Natural killer cell (primary cell): ENCODE data around the gene EFCAB10. TPM values are rescaled to one million over a fixed set of nuclear protein-coding genes. Genes with fewer than 3 reads are reported as not detected.

Experiments used
- ATAC-seq, 3 donors: fragments of 150-1000 bp in 2 of 3; fragments of 200-7000 bp in 1 of 3; cut with Tn5 transposase; 1 replicate in 1 of 3; 2 replicates in 2 of 3; pipeline ENCODE4 v1.10.0; 2021; ENCODE audit warnings: mild to moderate bottlenecking in 2 of 3, moderate library complexity in 2 of 3
- DNase-seq, 2 donors: peaks; one replicate each; pipeline versions ENCODE4 v3.0.0 to v3.0.0-alpha.2; 2013 to 2021; ENCODE audit warnings: mixed read lengths in 1 of 2
- H3K27ac ChIP-seq: one replicate; pipeline ENCODE4 v1.5.1; 2013; ENCODE audit warnings: mild to moderate bottlenecking, low read length
- H3K27me3 ChIP-seq: one replicate; pipeline ENCODE4 v1.6.1; 2013; ENCODE audit warnings: low read length; ENCODE audit not compliant: control insufficient read depth, insufficient read depth
- H3K36me3 ChIP-seq: one replicate; pipeline ENCODE4 v1.6.1; 2013; ENCODE audit warnings: low read length; ENCODE audit not compliant: control insufficient read depth, insufficient read depth
- H3K4me1 ChIP-seq: one replicate; pipeline ENCODE4 v1.6.1; 2013; ENCODE audit warnings: low read length; ENCODE audit not compliant: control insufficient read depth, insufficient read depth
- H3K4me3 ChIP-seq: one replicate; pipeline ENCODE4 v1.5.1; 2013; ENCODE audit warnings: low read length
- H3K9me3 ChIP-seq: one replicate; pipeline ENCODE4 v1.6.1; 2013; ENCODE audit warnings: low read length; ENCODE audit not compliant: control insufficient read depth, insufficient read depth
- H3K27ac Mint-ChIP-seq, 2 donors: one replicate each; pipeline ENCODE4 v1.8.0; 2022; ENCODE audit warnings: mild to moderate bottlenecking in 2 of 2, mixed read lengths in 2 of 2, moderate library complexity in 1 of 2
- H3K27me3 Mint-ChIP-seq, 2 donors: one replicate each; pipeline ENCODE4 v1.8.0; 2022; ENCODE audit warnings: low read depth in 2 of 2, mixed read lengths in 2 of 2
- H3K36me3 Mint-ChIP-seq: one replicate; pipeline ENCODE4 v1.8.0; 2022; ENCODE audit warnings: mixed read lengths
- H3K4me1 Mint-ChIP-seq, 2 donors: one replicate each; pipeline ENCODE4 v1.8.0; 2022; ENCODE audit warnings: mixed read lengths in 2 of 2
- H3K4me3 Mint-ChIP-seq: one replicate; pipeline ENCODE4 v1.8.0; 2022; ENCODE audit warnings: mild to moderate bottlenecking, moderate library complexity, mixed read lengths
- H3K9me3 Mint-ChIP-seq, 2 donors: one replicate each; pipeline ENCODE4 v1.8.0; 2022; ENCODE audit warnings: mixed read lengths in 2 of 2
- CTCF ChIP-seq: fragments of 200-600 bp; IDR thresholded peaks from one replicate; pipeline ENCODE4 v1.8.0; 2022; ENCODE audit warnings: antibody characterized with exemption
- WGBS: methylation state at CpG from one replicate; pipeline ENCODE4 v1.1.7; 2013; ENCODE audit warnings: missing lambda C conversion rate; ENCODE audit not compliant: insufficient coverage; 5-methylcytosine and 5-hydroxymethylcytosine counted together
- intact Hi-C: fragments of 100-400 bp; cut with micrococcal nuclease; formaldehyde crosslinking; loops from one replicate; pipeline ENCODE4 v1.14.2; 2022
- total RNA-seq, 4 donors: library from RNA; stranded (reverse); fragments of 120-200 nt in 1 of 4; gene quantifications; one replicate each; pipeline versions ENCODE4 v1.2.3 to v1.2.4, GENCODE V29; 2013 to 2022

The EFCAB10 gene
- total RNA-seq, 3 donors from 2014 or later (not counting 1 experiment from before 2014, with no cell fraction given): 0.43 to 1.9 TPM; not detected in 1

- no peak for TF ChIP-seq CTCF
- no peak for DNase-seq
- peaks cover 11% of the 10 kb centered on the region for H3K36me3 Mint-ChIP-seq
- Histone ChIP-seq H3K9me3 (no peaks in the 10 kb centered on the region), H3K4me1 (no peaks in the 10 kb centered on the region), H3K4me3 (no peak overlapping the region), H3K27me3 (no peaks in the 10 kb centered on the region), H3K27ac (no peak overlapping the region), H3K36me3 (peaks cover 10% of the 10 kb centered on the region)
- H3K4me3 Mint-ChIP-seq: no peak overlapping the region
- no peak overlapping the region for H3K27ac Mint-ChIP-seq
- intact Hi-C loops: no loop called here
- ATAC-seq: no peak
- H3K4me1 Mint-ChIP-seq: no peaks in the 10 kb centered on the region
- H3K27me3 Mint-ChIP-seq: no peaks in the 10 kb centered on the region
- no peaks in the 10 kb centered on the region for H3K9me3 Mint-ChIP-seq
- no CpG with 5 or more reads among the region's 2 CpGs for WGBS
Measured at GRCh38 chr7:105571891-105572290, 9.4 kb downstream of the EFCAB10 start.

DNA sequence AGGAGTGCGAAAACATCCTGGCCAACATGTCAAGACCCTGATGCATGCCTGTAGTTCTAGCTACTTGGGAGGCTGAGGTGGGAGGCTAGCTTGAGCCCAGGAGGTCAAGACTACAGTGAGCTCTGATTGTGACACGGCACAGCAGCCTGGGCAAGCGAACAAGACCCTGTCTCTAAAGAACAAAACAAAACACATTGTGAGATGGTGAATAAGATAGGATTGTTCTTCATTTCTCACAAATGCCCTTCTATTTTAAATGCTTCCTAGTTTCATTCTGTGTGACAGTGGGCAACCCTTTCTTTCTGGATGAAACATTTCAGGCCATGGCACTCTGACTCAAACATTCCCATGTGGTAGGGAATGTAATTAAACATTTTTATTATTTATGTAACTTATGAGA, 13.5 kb downstream of the EFCAB10 start:
- no peaks in the 10 kb centered on the region for H3K9me3 ChIP-seq
- 99% methylated on average over 3 of the region's 3 CpGs for WGBS
- Mint-ChIP-seq H3K4me3 (no peak overlapping the region), H3K36me3 (peaks cover 11% of the 10 kb centered on the region), H3K27ac (no peak overlapping the region), H3K4me1 (no peaks in the 10 kb centered on the region), H3K9me3 (no peaks in the 10 kb centered on the region), H3K27me3 (no peaks in the 10 kb centered on the region)
- H3K27me3 ChIP-seq: no peaks in the 10 kb centered on the region
- H3K36me3 ChIP-seq: peaks cover 42% of the 10 kb centered on the region
- no peaks in the 10 kb centered on the region for H3K4me1 ChIP-seq
- TF ChIP-seq CTCF: no peak
- ATAC-seq (no peak), DNase-seq (no peak)
- intact Hi-C loops: no loop called here
- H3K27ac ChIP-seq: no peak overlapping the region
- H3K4me3 ChIP-seq: no peak overlapping the region

DNA sequence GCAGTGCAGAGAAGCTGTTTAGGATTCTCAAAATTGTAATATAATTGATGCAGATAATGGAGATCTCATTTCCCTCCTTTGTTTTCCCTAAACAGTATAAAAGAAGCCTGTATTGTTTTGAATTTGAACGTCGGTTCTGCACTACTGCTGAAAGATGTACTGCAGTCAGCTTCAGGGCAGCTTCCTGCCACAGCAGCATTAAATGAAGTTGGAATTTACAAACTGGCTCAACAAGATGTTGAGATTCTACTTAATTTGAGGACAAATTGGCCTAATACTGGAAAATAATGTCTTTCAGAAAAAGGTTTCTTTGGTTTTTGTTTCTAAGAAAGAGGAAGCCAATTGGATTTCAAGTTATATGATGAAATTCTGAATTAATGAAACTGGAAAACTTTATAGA, 14.3 kb downstream of the EFCAB10 start:
- Histone ChIP-seq H3K4me1 (no peaks in the 10 kb centered on the region), H3K4me3 (no peak overlapping the region), H3K27me3 (no peaks in the 10 kb centered on the region), H3K9me3 (no peaks in the 10 kb centered on the region), H3K27ac (no peak overlapping the region), H3K36me3 (peaks cover 42% of the 10 kb centered on the region)
- 93% methylated on average over 2 of the region's 2 CpGs for WGBS
- ATAC-seq (no peak), DNase-seq (no peak)
- intact Hi-C loops: no loop called here
- Mint-ChIP-seq H3K36me3 (peaks cover 11% of the 10 kb centered on the region), H3K27ac (no peak overlapping the region), H3K27me3 (no peaks in the 10 kb centered on the region), H3K9me3 (no peaks in the 10 kb centered on the region), H3K4me1 (no peaks in the 10 kb centered on the region), H3K4me3 (no peak overlapping the region)
- no peak for TF ChIP-seq CTCF

DNA sequence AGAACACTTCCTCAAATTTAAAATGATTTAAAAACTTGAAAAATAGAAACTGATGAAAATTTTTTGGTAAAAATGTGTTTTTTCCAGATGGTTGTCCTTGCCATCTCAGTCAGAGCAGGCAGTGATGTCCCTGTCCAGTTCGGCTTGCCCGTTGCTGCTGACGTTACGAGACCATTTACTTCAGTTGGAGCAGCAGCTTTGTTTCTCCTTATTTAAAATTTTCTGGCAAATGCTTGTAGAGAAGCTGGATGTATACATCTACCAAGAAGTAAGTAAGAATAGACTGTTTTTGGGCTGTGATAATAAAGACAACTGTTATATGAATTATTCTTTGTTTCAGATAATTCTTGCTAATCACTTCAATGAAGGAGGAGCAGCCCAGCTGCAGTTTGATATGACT, 16.1 kb downstream of the EFCAB10 start:
- ATAC-seq (no peak), DNase-seq (no peak)
- H3K9me3 ChIP-seq: no peaks in the 10 kb centered on the region
- H3K4me3 Mint-ChIP-seq: no peak overlapping the region
- WGBS: 99% methylated on average over 4 of the region's 4 CpGs
- H3K27ac Mint-ChIP-seq: no peak overlapping the region
- peaks cover 11% of the 10 kb centered on the region for H3K36me3 Mint-ChIP-seq
- peaks cover 45% of the 10 kb centered on the region for H3K36me3 ChIP-seq
- H3K4me3 ChIP-seq: no peak overlapping the region
- H3K27ac ChIP-seq: no peak overlapping the region
- H3K27me3 Mint-ChIP-seq: no peaks in the 10 kb centered on the region
- no peaks in the 10 kb centered on the region for H3K4me1 ChIP-seq
- H3K27me3 ChIP-seq: no peaks in the 10 kb centered on the region
- intact Hi-C loops: no loop called here
- no peaks in the 10 kb centered on the region for H3K9me3 Mint-ChIP-seq
- TF ChIP-seq CTCF: no peak
- H3K4me1 Mint-ChIP-seq: no peaks in the 10 kb centered on the region
